ENCODE data around the gene ARHGAP26.
A peak's percentile ranks its signal among the peaks of the same experiment; 100 is the strongest.

Gene ARHGAP26

GRCh38 chr5:143053780-143054179, 283.6 kb downstream of the ARHGAP26 start:
- DNase-seq: no peak

- no peak for DNase-seq
Observed at GRCh38 chr5:143054480-143054941, 284.3 kb downstream of the ARHGAP26 start.

- no peak for DNase-seq
Observed at GRCh38 chr5:143055596-143056338, 285.6 kb downstream of the ARHGAP26 start.

GRCh38 chr5:143056339-143056704, 286.1 kb downstream of the ARHGAP26 start:
- peak; percentile 28 for DNase-seq

GRCh38 chr5:143056792-143057579, 286.8 kb downstream of the ARHGAP26 start:
- DNase-seq: no peak

GRCh38 chr5:143057580-143057999, 287.4 kb downstream of the ARHGAP26 start:
- no peak for DNase-seq

- no peak for DNase-seq
Observed at GRCh38 chr5:143059355-143059754, 289.2 kb downstream of the ARHGAP26 start.

- no peak for DNase-seq
Observed at GRCh38 chr5:143059976-143060765, 290.0 kb downstream of the ARHGAP26 start.

GRCh38 chr5:143061161-143061945, 291.2 kb downstream of the ARHGAP26 start:
- peak; percentile 46 for DNase-seq

- no peak for DNase-seq
Observed at GRCh38 chr5:143062379-143062778, 292.2 kb downstream of the ARHGAP26 start.

GRCh38 chr5:143063175-143063970, 293.2 kb downstream of the ARHGAP26 start:
- no peak for DNase-seq

GRCh38 chr5:143064218-143064641, 294.1 kb downstream of the ARHGAP26 start:
- no peak for DNase-seq

GRCh38 chr5:143064676-143065075, 294.5 kb downstream of the ARHGAP26 start:
- no peak for DNase-seq

- no peak for DNase-seq
Observed at GRCh38 chr5:143065185-143065965, 295.2 kb downstream of the ARHGAP26 start.

GRCh38 chr5:143065996-143066522, 295.9 kb downstream of the ARHGAP26 start:
- DNase-seq: no peak

- DNase-seq: no peak
Observed at GRCh38 chr5:143066556-143067281, 296.5 kb downstream of the ARHGAP26 start.

GRCh38 chr5:143068712-143069111, 298.5 kb downstream of the ARHGAP26 start:
- no peak for DNase-seq

- DNase-seq: no peak
Observed at GRCh38 chr5:143071927-143072326, 301.8 kb downstream of the ARHGAP26 start.

- no peak for DNase-seq
Observed at GRCh38 chr5:143072734-143073133, 302.6 kb downstream of the ARHGAP26 start.

GRCh38 chr5:143073766-143074165, 303.6 kb downstream of the ARHGAP26 start:
- no peak for DNase-seq
